Liver (tissue), 3 donors: ENCODE results near the gene PAX8.

ENCODE experiments used
- FOXA1 ChIP-seq: IDR thresholded peaks from 2 replicates; pipeline ENCODE4 v1.6.1; 2016; ENCODE audit warnings: antibody characterized with exemption
- FOXA2 ChIP-seq: IDR thresholded peaks from 2 replicates; pipeline ENCODE4 v1.6.1; 2016; ENCODE audit warnings: antibody characterized with exemption
- GABPA ChIP-seq, 2 donors: IDR thresholded peaks in 1 of 2; conservative IDR thresholded peaks in 1 of 2; 2 replicates each; pipeline ENCODE4 v1.6.1; 2016; ENCODE audit warnings: antibody characterized with exemption in 2 of 2, mild to moderate bottlenecking in 1 of 2, moderate library complexity in 1 of 2
- HNF4G ChIP-seq: IDR thresholded peaks from 2 replicates; pipeline ENCODE4 v1.6.1; 2016; ENCODE audit warnings: antibody characterized with exemption
- RAD21 ChIP-seq, 2 donors: IDR thresholded peaks; 2 replicates each; pipeline ENCODE4 v1.6.1; 2016; ENCODE audit warnings: antibody characterized with exemption in 2 of 2, mild to moderate bottlenecking in 2 of 2
- RXRA ChIP-seq, 2 donors: IDR thresholded peaks; 2 replicates each; pipeline ENCODE4 v1.6.1; 2017 to 2018; ENCODE audit warnings: antibody characterized with exemption in 2 of 2, mild to moderate bottlenecking in 1 of 2
- SP1 ChIP-seq: IDR thresholded peaks from 2 replicates; pipeline ENCODE4 v1.6.1; 2018; ENCODE audit warnings: antibody characterized with exemption, mild to moderate bottlenecking
- TAF1 ChIP-seq: conservative IDR thresholded peaks from 2 replicates; pipeline ENCODE4 v1.6.1; 2016; ENCODE audit warnings: antibody characterized with exemption, mild to moderate bottlenecking
- TF ChIP-seq, protein P1 (sequence below): fragments of 150-350 bp; IDR thresholded peaks from 2 replicates; pipeline ENCODE4 v1.5.1; 2017; ENCODE audit warnings: improper control_type of control experiment, low read depth, low read length; ENCODE audit not compliant: missing input control
- TF ChIP-seq, protein P2 (sequence below): IDR thresholded peaks from 2 replicates; pipeline ENCODE4 v1.6.1; 2016; ENCODE audit warnings: antibody characterized with exemption
- TF ChIP-seq, protein P3 (sequence below): IDR thresholded peaks from 2 replicates; pipeline ENCODE4 v1.6.1; 2016; ENCODE audit warnings: antibody characterized with exemption, mild to moderate bottlenecking
- TF ChIP-seq, protein P4 (sequence below): IDR thresholded peaks from 2 replicates; pipeline ENCODE4 v1.6.1; 2016; ENCODE audit warnings: antibody characterized with exemption
- donor health status: healthy.
- donor health status: healthy.

DNA sequence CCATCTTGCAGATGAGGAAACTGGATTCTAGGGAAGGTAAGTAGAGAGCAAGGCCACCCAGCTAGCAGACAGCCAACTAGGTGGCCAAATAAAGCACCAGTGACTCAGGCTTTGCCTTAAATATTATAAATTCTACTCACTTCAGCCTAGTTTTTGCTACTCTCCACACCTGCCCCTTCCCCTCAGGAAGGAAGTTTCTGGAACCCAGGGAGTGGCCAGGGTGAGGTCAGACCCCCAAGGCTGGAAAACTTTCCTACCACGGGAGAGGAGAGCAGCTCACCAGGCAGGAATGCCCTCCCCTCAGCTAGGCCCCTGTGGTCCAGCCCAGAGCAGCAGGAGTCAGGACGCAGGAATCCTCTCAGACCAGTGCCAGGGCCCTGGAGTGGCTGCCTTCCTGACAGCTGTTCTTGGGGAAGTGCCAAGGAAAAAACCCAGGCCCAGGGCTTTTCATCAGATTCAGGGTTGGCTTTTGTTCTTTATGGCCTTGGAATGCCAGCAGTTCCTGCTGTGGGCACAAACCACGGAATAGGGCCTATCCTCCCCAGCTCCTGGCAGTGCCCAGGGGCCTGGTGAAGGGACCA, 5.1 kb upstream of the PAX8 start:
- TF ChIP-seq, protein P1, sequence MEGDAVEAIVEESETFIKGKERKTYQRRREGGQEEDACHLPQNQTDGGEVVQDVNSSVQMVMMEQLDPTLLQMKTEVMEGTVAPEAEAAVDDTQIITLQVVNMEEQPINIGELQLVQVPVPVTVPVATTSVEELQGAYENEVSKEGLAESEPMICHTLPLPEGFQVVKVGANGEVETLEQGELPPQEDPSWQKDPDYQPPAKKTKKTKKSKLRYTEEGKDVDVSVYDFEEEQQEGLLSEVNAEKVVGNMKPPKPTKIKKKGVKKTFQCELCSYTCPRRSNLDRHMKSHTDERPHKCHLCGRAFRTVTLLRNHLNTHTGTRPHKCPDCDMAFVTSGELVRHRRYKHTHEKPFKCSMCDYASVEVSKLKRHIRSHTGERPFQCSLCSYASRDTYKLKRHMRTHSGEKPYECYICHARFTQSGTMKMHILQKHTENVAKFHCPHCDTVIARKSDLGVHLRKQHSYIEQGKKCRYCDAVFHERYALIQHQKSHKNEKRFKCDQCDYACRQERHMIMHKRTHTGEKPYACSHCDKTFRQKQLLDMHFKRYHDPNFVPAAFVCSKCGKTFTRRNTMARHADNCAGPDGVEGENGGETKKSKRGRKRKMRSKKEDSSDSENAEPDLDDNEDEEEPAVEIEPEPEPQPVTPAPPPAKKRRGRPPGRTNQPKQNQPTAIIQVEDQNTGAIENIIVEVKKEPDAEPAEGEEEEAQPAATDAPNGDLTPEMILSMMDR: no peak
- TF ChIP-seq GABPA (IDR thresholded peaks at IDR 0.05 in 1 of 2, conservative IDR thresholded peaks at IDR 0.05 in 1 of 2) (no peak), RAD21 (IDR thresholded peaks at IDR 0.05) (peak; percentile 17), HNF4G (no peak), FOXA1 (no peak), RXRA (IDR thresholded peaks at IDR 0.05) (peak; percentile 30 to 35), FOXA2 (no peak), TAF1 (no peak), SP1 (peak; percentile 44)
- TF ChIP-seq, protein P2, sequence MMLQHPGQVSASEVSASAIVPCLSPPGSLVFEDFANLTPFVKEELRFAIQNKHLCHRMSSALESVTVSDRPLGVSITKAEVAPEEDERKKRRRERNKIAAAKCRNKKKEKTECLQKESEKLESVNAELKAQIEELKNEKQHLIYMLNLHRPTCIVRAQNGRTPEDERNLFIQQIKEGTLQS: no peak
- TF ChIP-seq, protein P3, sequence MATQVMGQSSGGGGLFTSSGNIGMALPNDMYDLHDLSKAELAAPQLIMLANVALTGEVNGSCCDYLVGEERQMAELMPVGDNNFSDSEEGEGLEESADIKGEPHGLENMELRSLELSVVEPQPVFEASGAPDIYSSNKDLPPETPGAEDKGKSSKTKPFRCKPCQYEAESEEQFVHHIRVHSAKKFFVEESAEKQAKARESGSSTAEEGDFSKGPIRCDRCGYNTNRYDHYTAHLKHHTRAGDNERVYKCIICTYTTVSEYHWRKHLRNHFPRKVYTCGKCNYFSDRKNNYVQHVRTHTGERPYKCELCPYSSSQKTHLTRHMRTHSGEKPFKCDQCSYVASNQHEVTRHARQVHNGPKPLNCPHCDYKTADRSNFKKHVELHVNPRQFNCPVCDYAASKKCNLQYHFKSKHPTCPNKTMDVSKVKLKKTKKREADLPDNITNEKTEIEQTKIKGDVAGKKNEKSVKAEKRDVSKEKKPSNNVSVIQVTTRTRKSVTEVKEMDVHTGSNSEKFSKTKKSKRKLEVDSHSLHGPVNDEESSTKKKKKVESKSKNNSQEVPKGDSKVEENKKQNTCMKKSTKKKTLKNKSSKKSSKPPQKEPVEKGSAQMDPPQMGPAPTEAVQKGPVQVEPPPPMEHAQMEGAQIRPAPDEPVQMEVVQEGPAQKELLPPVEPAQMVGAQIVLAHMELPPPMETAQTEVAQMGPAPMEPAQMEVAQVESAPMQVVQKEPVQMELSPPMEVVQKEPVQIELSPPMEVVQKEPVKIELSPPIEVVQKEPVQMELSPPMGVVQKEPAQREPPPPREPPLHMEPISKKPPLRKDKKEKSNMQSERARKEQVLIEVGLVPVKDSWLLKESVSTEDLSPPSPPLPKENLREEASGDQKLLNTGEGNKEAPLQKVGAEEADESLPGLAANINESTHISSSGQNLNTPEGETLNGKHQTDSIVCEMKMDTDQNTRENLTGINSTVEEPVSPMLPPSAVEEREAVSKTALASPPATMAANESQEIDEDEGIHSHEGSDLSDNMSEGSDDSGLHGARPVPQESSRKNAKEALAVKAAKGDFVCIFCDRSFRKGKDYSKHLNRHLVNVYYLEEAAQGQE: peak; percentile 20
- TF ChIP-seq, protein P4, sequence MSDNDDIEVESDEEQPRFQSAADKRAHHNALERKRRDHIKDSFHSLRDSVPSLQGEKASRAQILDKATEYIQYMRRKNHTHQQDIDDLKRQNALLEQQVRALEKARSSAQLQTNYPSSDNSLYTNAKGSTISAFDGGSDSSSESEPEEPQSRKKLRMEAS: no peak
